GM18873 (cell line): Measurements from ENCODE around the gene CELSR2.
A peak's percentile ranks its signal among the peaks of the same experiment; 100 is the strongest.
"Not testable (repeated sequence)": the region's sequence is repeated elsewhere in the genome, so short reads cannot be mapped to it uniquely, and the experiment has no call there.

Experiments
- ATAC-seq: cut with Tn5 transposase; IDR thresholded peaks from one replicate; pipeline ENCODE4 v1.9.1; 2021; ENCODE audit warnings: mild to moderate bottlenecking, moderate library complexity, moderate number of reproducible peaks; ENCODE audit not compliant: unreplicated experiment, low FRiP score

The CELSR2 gene

DNA sequence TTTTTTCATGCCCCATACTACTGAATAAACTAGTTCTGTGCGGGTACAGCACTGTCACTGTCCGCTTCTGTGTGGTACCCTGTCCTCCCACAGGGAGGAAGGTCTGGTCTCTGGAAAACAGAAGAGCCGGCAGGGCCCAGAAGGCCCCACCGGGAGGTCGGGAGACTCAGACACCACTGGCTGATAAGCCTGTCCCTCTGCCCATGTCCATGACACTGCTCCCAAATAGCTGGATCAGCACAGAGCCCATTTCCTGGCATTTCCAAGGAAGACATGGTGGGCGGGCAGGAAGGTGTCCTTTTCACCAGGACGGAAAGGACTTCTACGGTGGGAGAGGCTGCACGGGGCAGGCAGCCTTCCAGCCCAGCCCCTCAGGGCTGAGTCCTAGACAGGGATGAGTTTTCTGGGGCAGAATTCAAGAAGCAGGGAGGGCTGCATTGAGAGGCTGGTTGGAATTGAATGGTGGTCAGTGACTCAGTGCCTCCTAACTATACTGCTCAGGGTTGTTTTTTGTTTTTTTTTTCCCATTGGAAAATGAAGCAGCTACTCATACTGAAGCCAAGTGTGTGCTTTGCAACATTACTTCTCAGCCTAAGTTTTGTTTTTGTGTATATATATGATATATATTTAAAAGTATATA is 26.5 kb downstream of the CELSR2 start:
- ATAC-seq = no peak

DNA sequence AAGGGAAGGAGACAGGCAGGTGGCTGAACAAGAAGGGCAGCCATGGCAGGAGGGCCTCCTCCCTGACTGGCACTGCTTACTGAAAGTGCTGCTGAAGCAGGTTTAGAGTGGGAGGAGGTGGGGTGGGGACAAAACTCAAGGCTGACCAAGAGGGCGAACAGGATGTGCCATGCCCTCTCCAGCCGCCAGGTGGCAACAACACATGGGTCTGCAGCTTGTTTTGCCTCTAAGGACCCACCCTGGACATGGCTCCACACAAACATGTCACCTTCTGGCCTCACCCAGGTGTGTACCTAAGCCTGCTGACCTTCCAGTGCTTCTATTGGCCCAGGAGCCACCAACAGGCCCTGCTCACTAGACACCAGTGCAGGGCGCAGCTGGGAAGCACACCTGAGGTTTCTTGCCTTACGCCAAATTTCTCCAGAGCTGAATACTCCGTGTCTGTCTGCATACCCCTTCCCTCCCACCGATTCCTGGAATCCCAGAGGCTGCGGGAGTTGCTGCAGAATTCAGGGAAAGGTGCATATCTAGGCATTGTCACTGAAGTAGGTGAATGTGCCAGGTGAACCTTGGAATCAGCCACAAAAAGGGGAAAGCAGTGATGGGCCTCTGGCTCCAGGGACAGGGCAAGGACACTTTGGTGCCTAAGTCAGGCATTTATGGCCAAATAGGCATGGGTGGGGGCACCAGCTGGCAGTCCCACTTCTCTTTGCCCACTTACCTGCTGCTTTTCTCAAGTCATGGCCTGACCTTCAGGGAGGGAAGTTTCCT is 28.3 kb downstream of the CELSR2 start:
- ATAC-seq = peak; percentile 72

DNA sequence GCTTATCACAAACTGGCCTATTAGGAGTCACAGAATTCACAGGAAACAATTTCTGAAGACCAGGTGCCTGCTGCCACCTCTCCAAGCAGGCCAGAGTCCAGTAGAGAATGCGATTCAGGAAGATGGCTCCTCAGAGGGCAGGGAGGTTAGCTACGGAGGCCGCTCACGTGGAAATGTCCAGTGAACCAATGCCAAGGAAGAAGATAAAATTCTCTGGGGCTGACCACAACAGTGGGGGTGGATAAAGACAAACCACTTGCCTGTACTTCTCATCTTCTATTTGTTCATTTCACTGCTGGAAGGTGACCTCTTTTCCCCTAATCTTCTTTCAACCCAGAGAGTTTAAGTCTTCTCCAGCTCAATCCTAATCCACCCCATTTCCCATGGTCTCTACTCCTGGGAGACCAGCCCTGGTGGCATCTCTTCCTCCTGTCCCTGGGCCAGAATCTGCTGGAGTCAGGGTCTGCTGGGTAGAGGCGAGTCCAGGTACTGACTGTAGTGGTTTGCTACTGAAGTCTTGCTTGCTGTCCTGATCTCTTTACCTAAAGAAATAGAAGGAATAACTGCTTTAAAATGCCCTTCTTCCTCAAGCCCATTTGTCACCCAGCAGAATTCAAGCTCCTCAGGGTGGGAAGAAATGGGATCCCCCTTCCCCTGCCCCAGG is 30.4 kb downstream of the CELSR2 start:
- ATAC-seq = no peak

DNA sequence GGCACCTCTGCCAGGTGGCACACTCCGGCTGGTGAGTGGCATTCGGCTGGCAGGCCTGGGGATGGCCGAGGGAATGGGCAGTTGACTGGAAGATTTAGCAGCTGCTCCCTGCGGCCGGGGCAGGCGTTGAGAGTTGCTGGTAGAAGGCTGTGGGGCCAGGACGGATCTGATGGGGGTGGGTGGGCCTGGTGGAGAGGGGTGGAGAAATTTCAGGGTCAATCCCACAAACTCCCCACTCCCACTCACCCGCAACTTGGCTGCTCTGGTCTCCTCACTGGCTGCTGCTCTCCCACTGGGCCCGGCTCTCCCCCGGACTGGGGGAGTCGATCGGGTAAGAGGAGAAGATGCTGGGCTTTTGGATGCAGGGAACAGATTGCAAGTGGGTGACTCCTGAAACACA is 31.5 kb downstream of the CELSR2 start:
- no peak for ATAC-seq

DNA sequence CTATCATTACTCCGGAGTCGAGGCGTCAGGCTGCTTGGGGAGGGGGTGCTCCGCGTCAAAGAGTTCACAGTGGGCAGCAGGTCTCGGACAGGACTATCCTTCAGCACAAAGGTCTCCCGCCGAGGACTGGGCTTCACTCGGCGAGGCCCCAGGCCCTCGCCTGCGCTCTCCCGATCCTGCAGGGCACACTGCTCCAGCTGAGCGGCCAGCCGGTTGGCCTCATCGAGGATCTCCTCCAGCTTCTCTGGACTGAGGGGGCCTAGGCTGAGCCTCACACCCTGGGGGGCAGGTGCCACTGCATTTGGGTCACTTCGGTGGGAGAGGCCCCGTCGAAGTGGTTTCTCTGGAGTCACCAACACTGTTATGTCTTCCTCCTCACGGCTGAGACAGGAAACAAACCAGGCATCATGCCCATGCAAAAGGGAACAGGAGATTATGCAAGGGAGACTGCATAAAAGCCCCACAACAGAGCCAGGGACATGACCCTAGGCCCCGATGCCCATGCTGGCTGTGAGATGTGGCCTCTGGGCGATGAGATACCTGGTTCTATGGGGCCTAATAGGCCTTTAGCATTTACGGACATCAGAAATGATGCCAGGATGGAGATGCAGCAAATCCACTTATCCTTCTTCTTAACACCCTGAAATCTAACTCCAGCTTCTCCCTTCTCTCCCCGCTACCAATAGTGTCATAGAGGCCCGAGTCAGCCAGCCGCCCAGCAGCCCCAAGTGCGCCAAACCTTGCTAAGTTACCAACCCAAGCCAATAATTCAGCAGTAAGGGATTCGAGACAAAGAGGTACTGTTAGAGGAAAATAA is 32.5 kb downstream of the CELSR2 start:
- no peak for ATAC-seq

DNA sequence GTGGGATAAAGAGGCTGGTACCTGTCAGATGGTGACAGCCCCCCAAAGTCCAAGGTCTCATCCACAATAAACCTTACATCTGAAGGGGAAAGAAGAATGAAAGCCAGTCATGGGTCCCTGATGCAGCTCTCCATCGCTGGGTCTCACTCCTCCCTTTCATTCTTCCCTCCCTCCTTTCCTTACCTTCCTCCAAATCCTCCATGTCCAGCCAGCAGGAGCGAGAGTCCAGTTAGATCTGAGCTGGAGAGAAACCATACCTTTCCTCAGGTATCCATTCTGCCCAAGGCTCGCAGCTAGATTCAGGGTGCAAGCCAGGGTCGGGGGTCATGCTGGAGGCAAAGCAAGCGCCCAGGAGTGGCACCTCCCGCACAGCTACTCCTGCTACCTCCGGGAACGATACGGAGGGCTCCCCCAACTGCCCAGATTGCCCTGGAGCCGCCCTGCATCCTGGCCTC is 33.2 kb downstream of the CELSR2 start:
- ATAC-seq = no peak

DNA sequence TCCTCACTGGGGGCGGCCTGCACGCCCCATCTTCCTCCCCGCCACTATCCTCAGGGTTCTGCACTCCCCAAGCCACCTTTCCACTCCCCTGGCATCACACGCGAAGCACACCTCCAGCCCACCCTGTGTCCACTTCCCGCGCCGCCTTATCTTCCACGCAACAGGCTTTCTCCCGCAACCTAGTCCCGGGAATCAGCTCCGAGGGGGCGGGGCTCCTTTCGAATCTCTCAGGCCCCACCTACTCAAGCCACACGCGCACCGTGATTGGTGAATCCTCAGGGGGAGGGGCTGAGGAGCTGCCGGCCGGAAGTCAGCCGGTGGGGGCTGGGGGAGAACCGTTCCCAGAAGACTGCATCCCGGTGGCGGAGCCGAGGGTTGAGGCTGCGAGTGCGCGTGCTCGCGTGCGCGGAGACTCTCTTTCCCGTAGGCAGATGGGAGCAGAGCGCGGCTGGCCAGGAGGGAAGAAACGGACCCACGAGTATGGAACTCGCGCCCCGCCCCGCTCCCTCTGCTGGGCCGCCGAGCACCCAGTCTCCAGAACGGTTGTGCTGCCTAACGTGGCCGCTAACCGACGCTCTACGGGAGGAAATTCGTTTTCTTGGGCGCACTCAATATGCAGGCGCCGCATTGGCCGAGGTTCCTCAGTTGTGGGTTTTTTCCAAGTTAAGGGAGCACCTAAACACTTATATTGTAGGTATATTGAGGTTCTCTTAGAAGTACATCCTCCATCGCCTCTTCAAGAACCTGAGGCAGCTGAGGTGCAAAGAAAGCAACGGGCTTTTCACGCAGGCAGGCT is 33.8 kb downstream of the CELSR2 start, which contains the start of gene PSRC1:
PSRC1 (minus strand) TSS at position 194 of the 796 bp plus-strand sequence.
- peak; percentile 82 for ATAC-seq

DNA sequence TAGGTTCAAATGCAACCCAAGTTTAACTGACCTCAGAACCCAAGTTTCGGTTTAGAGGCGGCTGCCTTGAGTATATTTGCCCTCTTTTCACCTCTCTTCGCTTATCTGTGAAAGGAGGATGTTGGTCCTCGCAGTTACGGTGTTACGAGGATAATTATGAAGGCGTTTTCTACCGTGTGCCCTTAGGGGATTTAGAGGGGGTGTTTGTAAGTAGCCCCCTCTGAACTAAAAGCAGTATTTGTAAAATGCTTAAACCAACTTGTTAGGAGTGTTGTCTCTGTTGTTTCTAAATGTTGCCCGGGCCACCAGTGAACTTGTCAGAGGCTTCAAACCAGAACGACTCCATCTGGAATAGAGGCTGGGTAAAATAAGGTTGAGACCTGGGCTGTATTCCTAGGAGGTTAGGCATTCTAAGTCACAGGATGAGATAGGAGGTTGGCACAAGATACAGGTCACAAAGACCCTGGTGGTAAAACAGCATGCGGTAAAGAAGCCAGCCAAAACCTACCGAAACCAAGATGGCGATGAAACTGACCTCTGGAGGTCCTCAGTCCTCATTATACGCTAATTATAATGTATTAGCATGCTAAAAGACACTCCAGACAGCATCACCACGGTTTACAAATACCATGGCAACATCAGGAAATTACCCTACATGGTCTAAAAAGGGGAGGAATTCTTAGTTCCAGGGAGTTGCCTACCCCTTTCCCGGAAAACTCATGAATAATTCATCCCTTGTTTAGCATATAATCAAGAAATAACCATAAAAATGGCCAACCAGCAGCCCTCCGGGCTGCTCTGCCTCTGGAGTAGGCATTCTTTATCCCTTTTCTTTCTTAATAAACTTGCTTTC is 34.6 kb downstream of the CELSR2 start:
- ATAC-seq = peak; percentile 27

DNA sequence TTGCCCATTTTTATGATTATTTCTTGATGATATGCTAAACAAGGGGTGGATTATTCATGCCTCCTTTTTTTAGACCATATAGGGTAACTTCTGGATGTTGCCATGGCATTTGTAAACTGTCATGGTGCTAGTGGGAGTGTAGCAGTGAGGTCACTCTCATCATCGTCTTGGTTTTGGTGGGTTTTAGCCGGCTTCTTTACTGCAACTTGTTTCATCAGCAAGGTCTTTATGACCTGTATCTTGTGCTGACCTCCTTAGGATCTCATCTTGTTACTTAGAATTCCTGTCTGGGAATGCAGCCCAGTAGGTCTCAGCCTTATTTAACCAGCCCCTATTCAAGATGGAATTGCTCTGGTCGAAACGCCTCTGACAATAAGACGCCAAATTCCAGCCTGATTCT is 37.4 kb downstream of the CELSR2 start:
- ATAC-seq = not testable (repeated sequence)

DNA sequence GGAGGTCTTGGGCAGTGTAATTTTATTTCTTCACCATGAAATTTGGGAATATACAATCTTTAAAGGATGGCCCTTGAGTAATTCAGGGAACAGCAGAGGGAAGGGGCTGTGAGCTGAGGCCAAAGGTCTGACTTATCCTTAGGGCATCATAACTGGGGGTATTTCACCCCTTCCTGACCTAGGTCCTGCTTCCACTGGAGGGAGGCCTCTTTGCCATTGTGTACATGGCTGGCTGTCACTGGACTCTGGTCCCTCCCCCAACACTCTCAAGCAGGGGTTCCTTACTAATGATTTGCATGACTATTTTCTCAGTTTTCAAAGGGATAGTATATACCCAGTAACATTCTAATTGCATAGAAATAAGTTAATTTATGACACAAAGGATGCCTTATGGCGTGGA is 40.8 kb downstream of the CELSR2 start:
- no peak for ATAC-seq

DNA sequence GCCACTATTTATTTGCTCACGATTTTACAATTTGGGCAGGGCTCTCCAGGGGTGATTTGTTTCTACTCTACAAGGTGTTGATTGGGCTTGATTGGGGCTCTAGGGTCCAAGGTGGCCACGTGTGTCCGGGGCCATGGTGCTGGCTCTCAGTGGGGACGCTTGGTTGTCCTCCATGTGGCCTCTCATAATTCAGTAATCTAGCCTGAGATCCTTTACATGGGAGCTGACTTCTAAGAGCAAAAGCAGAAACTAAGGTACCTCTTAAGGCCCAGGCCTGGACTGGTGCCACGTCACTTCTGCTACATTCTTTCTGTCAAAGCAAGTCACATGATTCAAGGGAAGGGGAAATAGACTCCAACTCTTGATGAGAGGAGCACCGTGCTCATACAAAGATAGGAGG is 41.7 kb downstream of the CELSR2 start:
- no peak for ATAC-seq

DNA sequence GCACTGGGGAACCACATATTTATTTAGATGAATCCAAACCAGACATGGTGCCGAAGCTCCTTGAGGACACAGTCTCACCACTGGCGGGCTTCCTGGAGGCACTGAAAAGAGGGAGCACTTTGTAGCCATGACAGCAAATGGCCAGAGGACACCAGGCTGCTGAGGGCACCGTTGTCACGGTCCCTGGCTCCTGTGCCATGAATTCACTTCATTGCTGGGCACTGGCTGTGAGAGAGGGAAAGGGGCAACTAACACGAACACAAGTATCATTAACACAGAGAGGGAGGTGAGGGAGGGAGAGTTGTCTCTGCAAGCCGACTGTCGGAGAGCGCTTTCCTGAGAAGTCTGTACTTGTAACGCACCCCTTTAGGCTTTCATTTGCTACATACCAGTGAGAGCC is 43.0 kb downstream of the CELSR2 start:
- ATAC-seq = no peak

DNA sequence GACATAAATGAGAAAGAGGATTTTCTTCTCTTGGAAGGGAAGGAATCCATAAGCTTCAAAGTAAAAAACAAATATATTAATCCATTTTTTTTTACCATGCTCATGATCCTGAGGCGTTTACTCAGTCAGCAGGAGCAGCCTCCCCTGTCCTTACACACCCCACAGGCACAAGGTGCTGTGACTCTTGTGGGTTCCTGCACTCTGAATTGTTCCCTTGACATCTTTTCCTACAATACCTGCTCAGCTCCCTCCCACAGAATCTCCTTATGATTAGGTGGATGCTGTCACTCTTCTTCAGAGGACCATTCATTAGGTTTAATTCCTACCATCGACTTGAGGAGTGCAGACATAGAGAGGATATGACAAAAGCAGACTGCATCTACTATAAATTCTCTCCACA is 43.7 kb downstream of the CELSR2 start:
- no peak for ATAC-seq

DNA sequence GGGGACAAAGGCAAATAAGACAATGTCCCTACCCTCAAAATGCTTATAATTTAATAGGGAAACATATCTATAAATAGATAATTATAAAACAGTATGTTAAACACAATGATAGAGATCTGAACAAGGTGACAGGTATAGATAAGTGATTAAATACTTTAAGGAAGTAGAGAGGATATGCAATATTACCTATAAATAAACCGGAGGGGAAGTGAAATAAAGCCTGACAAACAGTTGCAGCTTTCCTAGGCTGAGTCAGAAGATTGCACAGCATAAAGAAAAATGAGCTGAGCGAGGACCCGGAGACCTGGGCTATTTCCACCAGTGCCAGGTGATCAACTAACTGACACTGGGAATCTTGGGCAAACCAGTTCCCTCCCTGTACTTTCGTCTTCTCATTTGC is 45.1 kb downstream of the CELSR2 start:
- no peak for ATAC-seq

DNA sequence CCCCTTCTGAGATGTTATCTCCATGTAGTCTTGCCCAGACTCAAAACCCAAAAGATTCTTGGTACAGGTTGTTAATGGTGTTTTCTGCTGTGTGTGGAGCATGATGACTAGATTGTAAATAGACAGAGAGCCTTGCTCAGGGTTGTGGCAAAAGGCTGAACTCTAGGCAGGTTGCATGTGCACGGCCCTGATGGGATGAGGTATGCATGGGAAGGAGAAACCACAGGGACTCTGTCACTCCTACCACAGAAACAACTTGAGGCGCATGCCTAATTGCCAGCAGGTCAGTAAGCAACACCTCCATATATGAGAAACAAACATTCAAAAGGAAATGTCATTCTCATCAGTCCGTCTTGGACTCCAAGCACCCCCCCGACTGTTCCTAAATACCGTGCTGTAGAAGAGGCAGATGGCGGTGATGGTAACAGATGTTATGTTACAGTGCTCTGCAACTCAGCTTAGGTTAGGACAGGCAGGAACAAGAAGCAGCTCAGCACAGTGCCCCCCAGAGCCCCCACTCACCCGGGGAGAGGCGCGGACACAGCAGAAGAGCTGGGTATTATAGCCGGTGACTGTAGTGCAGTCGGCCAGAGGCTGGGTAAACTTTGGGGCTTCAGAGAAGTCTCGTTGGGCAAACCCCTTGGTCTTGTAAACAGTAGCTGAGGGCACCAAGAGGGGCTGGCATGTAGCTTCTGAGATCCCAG is 46.5 kb downstream of the CELSR2 start:
- ATAC-seq = no peak

DNA sequence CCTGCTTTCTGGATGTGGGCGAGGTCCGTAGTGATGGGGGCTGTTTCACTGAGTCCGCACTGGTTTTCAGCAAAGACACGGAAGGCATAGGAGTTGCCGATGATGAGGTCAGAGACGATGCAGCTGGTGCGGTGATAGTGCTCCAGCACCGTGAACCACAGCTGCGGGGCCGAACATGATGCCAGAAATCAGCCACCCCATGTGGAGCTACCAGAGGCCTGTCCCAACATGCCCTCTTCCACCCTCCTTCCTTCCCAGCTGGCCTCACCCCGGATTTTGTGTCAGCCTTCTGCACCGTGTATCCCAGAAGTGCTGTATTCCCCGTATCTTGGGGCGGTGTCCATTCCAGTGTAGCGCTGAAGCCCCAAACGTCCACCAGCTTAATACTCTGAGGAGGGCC is 47.4 kb downstream of the CELSR2 start:
- no peak for ATAC-seq

DNA sequence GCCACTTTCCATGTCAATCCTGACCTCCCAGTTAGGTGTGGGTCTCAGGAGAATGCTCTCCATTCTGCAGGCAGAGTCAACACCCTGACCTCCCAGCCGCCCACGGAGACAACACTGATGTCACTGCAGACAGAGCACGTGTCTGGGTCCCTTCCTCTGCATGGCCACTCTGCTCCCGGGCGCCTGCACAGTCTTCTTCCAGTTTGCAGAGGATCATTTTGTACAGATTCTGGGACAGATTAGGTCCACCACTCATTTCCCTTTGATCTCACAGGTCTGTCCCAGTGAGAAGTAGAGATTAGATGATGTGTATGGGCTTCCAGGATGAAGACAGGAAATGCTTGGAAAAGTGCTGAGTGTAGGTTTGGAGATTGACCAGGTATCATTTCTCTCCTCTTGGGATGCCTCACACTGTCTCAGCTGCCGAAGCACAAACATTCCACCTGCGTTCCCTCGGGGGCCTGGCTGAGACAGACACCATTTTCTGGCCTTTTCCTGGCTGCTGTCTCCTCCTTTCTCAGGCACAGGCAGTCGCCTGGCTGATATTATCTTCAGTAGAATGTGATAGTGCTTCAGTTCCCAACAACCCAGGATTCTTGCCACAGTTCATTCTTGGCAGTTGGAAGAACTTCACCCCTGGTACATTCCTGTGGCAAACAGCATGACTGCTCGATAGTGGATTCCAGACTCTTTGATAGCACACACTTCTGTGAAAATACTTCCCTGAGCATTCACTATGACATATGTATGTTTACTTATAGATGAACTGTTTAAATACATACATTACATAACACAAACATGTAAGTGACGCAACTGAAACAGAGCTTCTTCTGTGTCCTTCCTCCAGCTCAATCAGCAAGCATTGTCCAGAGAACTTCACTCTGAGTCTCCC is 49.6 kb downstream of the CELSR2 start:
- ATAC-seq = no peak
